K562 (cell line): ENCODE measurements around the gene MAP3K13. TPM values are rescaled to one million over a fixed set of nuclear protein-coding genes. Genes with fewer than 3 reads are reported as not detected.

Experiments
- ARID3A ChIP-seq: IDR thresholded peaks from 2 replicates; pipeline ENCODE4 v1.6.1; 2012; ENCODE audit warnings: low read depth, low read length, improper control_type of control experiment, borderline replicate concordance
- KDM1A ChIP-seq, 2 experiments: fragments of 450-650 bp; IDR thresholded peaks; 2 replicates each; pipeline ENCODE4 v1.6.1; 2016; ENCODE audit warnings: mild to moderate bottlenecking in 2 of 2
- MTA2 ChIP-seq: fragments of 450-650 bp; IDR thresholded peaks from 2 replicates; pipeline ENCODE4 v1.6.1; 2016; ENCODE audit warnings: low read depth
- PHF21A ChIP-seq: fragments of 450-650 bp; IDR thresholded peaks from 2 replicates; pipeline ENCODE4 v1.6.1; 2017; ENCODE audit warnings: low read depth, borderline replicate concordance
- PKNOX1 ChIP-seq: fragments of 450-650 bp; IDR thresholded peaks from 2 replicates; pipeline ENCODE4 v1.6.1; 2016
- RAD21 ChIP-seq, 2 experiments: fragments of 250-450 bp in 1 of 2; fragments of 450-650 bp in 1 of 2; sonication (Bioruptor Pico) in 1 of 2; formaldehyde crosslinking in 1 of 2; IDR thresholded peaks in 1 of 2; conservative IDR thresholded peaks in 1 of 2; 2 replicates each; pipeline versions ENCODE4 v1.4.0 to v1.8.0; 2020 to 2022; ENCODE audit warnings: mild to moderate bottlenecking in 2 of 2, moderate library complexity in 1 of 2
- SMC3 ChIP-seq: conservative IDR thresholded peaks from 2 replicates; pipeline ENCODE4 v1.6.1; 2011; ENCODE audit warnings: low read depth, low read length, improper control_type of control experiment; ENCODE audit not compliant: insufficient read depth
- TEAD4 ChIP-seq, 2 experiments: sonication (generic) in 1 of 2; formaldehyde crosslinking in 1 of 2; IDR thresholded peaks; 2 replicates each; pipeline versions ENCODE4 v1.6.1 to v1.8.0; 2012 to 2022; ENCODE audit warnings: borderline replicate concordance in 1 of 2, inconsistent platforms in 1 of 2, low read length in 1 of 2, mild to moderate bottlenecking in 1 of 2, missing genetic modification reagents in 1 of 2
- TFAP4 ChIP-seq: sonication (generic); formaldehyde crosslinking; IDR thresholded peaks from 2 replicates; pipeline ENCODE4 v1.8.0; 2022; ENCODE audit warnings: missing genetic modification reagents, mild to moderate bottlenecking, moderate library complexity, borderline replicate concordance
- polyA plus RNA-seq, 8 experiments: library from polyadenylated mRNA; depleted of rRNA in 4 of 8; stranded (reverse) in 5 of 8; unstranded in 3 of 8; fragments of >200 nt; fragmentation: Nextera tagmentation in 2 of 8; fragmentation: Illumina TruSeq in 1 of 8; extraction: Ambion mirVana in 2 of 8; extraction: Trizol in 1 of 8; gene quantifications; 2 replicates each; pipeline versions ENCODE4 v1.2.1 to v1.2.3, GENCODE V29; 2011 to 2014; ENCODE audit warnings: inconsistent platforms in 1 of 8, missing spikeins in 1 of 8
- total RNA-seq, 7 experiments: library from RNA; depleted of rRNA in 6 of 7; stranded (reverse); fragments of >200 nt in 6 of 7; fragmentation: Illumina TruSeq in 2 of 7; extraction: Trizol in 2 of 7; gene quantifications; 2 replicates each; pipeline versions ENCODE4 v1.2.1 to v1.2.3, GENCODE V29; 2011 to 2021; ENCODE audit warnings: low replicate concordance in 1 of 7
- TF ChIP-seq, protein P1 (sequence below), 2 experiments: fragments of 450-650 bp; formaldehyde crosslinking in 1 of 2; IDR thresholded peaks; 2 replicates each; pipeline versions ENCODE4 v1.4.0 to v1.6.1; 2014 to 2020; ENCODE audit warnings: mild to moderate bottlenecking in 2 of 2, borderline replicate concordance in 1 of 2, low read depth in 1 of 2
- TF ChIP-seq, protein P2 (sequence below), 3 experiments: fragments of 200-800 bp in 1 of 3; sonication (Bioruptor generic) in 1 of 3; sonication (generic) in 1 of 3; formaldehyde crosslinking in 1 of 3; IDR thresholded peaks; 2 replicates each; pipeline versions ENCODE4 v1.6.1 to v1.8.0; 2016 to 2022; ENCODE audit warnings: mild to moderate bottlenecking in 2 of 3, missing compliant biosample characterization in 2 of 3, missing genetic modification characterization in 2 of 3, missing genetic modification reagents in 1 of 3

The MAP3K13 gene
- total and polyA plus RNA-seq, 9 of the 15 experiments (the other 6 are each of a cell fraction or from before 2014, with no cell fraction given): 0.04 to 0.32 (median 0.15) TPM; not detected in 2

DNA sequence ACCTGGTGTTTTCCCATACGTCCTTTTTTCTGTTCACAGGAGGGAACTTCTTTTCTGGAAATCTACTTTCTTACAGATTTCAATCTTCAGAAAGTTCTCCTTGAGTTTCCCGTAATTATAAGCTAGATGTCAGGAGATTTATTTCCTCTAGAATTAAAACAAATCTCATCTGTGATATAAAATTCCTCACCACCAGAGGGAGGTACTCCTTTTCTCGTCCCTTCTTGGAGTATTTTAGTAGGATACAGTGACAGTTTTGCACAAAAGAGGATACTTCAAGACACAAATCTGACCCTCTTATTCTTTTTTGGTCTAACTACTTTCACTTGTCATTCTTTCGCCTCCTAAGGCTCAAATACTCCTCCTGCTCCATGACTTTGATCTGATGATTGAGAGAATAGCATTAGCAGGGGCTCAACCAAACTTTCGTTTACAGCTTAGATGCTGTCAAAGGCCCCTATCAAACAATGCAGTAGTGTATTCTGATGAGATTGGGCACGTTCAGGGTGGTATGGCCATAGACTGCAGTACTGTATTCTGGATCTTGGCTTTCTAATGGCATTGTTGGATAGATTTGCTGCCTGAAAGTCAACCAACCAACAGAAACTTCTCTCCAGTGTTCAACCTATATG is 97.9 kb downstream of the MAP3K13 start (continued):
- TF ChIP-seq, protein P1, sequence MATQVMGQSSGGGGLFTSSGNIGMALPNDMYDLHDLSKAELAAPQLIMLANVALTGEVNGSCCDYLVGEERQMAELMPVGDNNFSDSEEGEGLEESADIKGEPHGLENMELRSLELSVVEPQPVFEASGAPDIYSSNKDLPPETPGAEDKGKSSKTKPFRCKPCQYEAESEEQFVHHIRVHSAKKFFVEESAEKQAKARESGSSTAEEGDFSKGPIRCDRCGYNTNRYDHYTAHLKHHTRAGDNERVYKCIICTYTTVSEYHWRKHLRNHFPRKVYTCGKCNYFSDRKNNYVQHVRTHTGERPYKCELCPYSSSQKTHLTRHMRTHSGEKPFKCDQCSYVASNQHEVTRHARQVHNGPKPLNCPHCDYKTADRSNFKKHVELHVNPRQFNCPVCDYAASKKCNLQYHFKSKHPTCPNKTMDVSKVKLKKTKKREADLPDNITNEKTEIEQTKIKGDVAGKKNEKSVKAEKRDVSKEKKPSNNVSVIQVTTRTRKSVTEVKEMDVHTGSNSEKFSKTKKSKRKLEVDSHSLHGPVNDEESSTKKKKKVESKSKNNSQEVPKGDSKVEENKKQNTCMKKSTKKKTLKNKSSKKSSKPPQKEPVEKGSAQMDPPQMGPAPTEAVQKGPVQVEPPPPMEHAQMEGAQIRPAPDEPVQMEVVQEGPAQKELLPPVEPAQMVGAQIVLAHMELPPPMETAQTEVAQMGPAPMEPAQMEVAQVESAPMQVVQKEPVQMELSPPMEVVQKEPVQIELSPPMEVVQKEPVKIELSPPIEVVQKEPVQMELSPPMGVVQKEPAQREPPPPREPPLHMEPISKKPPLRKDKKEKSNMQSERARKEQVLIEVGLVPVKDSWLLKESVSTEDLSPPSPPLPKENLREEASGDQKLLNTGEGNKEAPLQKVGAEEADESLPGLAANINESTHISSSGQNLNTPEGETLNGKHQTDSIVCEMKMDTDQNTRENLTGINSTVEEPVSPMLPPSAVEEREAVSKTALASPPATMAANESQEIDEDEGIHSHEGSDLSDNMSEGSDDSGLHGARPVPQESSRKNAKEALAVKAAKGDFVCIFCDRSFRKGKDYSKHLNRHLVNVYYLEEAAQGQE (IDR thresholded peaks at IDR 0.05; ENCODE audit: borderline replicate concordance): peak; percentile 57; the same call in 1 of the 2 replicates
- TF ChIP-seq, protein P1 (CRISPR knock-in tag; IDR thresholded peaks at IDR 0.05; ENCODE audit: low read depth): no peak
- TF ChIP-seq TFAP4: no peak
- 0 out of 2 replicates have a peak, but pooled peaks have one; percentile 3 for TF ChIP-seq PKNOX1
- 0 out of 4 replicates have a peak, but pooled peaks of 1 of the 2 experiments have one; percentile 8 for TF ChIP-seq KDM1A (IDR thresholded peaks at IDR 0.05)
- peak; percentile 89; the same call in 1 of the 2 replicates for TF ChIP-seq PHF21A
- TF ChIP-seq RAD21 (CRISPR knock-in tag; conservative IDR thresholded peaks at IDR 0.05 in 1 of 2, IDR thresholded peaks at IDR 0.05 in 1 of 2): peak; percentile 44 to 84
- no peak for TF ChIP-seq MTA2
- peak; percentile 30; the same call in 1 of the 2 replicates for TF ChIP-seq SMC3
- peak; percentile 96 for TF ChIP-seq ARID3A
- TF ChIP-seq, protein P2, sequence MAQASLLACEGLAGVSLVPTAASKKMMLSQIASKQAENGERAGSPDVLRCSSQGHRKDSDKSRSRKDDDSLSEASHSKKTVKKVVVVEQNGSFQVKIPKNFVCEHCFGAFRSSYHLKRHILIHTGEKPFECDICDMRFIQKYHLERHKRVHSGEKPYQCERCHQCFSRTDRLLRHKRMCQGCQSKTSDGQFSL (CRISPR knock-in tag; IDR thresholded peaks at IDR 0.05): no peak
- TF ChIP-seq, protein P2 (tag; IDR thresholded peaks at IDR 0.05): no peak
- TF ChIP-seq TEAD4 (IDR thresholded peaks at IDR 0.05; ENCODE audit: low read length): 0 out of 2 replicates have a peak, but pooled peaks have one; percentile 10
- no peak for TF ChIP-seq TEAD4 (CRISPR knock-in tag; IDR thresholded peaks at IDR 0.05; ENCODE audit: borderline replicate concordance)
- TF ChIP-seq, all 486 proteins: peak for 9
